ENCODE data around the gene ING1.
A peak's percentile ranks its signal among the peaks of the same experiment; 100 is the strongest.
"Not testable (repeated sequence)": the region's sequence is repeated elsewhere in the genome, so short reads cannot be mapped to it uniquely, and the experiment has no call there.

The ING1 gene

GRCh38 chr13:110713642-110713952 lies at the start of gene ING1:
TSS of gene ING1 (plus strand) at chr13:110713700. CDS start at chr13:110714150, 450 bp downstream.
- no peak for DNase-seq
- intact Hi-C loops (cut with DNase I), result loop anchor here (5.0 to 10.0 kb wide), 3 partner anchors 96 to 204 kb away; partner anchors contain the start of genes ANKRD10 and NAXD

GRCh38 chr13:110664041-110664440 lies 49.5 kb upstream of the ING1 start:
- no peak for DNase-seq
- intact Hi-C loops (cut with DNase I), result no loop called here

DNA sequence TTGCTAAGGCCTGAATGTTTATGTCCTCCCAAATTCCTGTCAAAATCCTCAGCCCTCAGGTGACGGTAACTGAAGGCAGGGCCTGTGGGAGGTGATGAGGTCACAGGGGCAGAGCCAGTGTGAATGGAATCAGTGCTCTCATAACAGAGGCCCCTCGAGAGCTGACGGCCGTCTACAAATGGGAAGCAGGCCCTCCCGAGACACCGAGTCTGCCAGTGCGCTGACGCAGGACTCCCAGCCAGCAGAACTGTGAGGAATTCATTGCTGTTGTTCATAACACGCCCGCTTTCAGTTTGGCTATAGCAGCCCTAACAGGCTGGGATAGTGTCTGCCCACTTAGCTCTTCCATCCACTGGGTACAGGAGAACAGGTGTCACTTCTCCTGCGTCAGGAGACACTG lies 48.8 kb upstream of the ING1 start:
- DNase-seq, result no peak
- intact Hi-C loops (cut with DNase I), result no loop called here

DNA sequence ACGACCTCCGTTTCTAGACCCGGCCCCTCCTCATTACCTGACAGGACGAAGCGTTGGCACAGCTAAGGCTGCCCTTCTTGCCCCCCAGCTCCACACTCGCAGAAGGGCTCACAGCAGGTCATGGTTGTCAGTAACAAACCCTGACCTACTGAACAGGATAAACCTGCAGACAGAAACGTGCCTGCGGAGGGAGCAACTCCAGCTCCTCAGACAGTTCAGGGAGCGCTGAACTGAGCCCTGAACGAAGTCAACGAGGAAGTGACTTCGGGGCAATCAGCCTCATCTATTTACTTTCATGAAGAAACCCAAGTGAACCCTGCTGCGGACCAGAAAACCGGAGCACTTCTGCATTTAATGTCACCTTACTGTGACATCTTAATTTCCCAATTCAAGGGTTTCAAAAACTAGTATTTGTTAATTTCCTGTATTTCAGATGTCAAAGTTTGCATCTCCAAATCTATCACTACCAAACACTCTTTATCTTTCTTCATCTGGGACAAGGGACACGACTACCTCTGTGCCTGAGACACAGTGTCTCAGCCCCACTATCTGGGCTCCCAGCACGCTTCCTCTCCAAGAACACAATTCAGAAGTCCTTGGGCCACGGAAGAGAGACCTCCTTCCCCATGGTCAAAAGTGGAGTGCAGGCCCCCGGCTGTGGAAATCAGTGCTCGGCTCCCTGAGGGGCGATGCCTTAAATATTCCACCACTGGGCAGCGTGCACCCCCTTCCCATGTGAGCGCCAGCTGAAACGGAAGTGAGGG lies 47.8 kb upstream of the ING1 start:
- peak in 3 of 42 donors; percentile 4 to 33 (median 15) for DNase-seq
- intact Hi-C loops (cut with DNase I), result no loop called here

DNA sequence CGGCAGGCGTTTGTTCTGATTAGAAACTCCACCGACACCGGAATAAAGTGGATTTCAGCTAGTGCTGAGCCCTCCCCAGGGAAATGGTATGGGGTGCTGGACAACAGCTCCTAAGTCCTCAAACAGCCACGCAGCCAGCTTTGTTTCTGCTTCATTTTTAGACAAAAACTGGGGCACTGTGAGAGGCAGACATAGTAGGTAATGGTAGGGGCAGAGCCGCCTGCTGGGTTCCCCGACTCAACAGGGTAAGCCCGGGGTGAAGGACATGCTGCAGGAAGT lies 47.3 kb upstream of the ING1 start:
- DNase-seq, result no peak
- intact Hi-C loops (cut with DNase I), result no loop called here

DNA sequence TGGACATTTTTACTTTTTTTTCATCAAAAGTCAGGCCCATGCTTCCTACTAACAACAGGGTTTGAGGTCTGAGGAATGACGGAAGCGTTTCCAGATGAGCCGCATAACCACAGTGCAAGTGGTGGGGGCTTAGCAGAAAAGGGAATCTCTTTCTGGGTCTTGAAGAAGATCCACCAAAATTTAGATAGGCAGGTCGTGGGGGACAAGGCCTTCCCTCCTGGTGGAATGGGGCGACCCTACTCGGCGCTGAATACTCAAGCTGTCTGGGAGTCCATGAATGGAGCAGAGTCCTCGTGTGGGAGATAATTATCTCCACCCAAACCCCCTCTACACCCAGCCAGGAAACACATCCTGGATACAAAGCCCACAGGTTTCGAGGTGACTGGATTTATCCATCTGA lies 44.5 kb upstream of the ING1 start:
- peak in 2 of 42 donors; percentile 6 to 27 for DNase-seq
- intact Hi-C loops (cut with DNase I), result no loop called here

DNA sequence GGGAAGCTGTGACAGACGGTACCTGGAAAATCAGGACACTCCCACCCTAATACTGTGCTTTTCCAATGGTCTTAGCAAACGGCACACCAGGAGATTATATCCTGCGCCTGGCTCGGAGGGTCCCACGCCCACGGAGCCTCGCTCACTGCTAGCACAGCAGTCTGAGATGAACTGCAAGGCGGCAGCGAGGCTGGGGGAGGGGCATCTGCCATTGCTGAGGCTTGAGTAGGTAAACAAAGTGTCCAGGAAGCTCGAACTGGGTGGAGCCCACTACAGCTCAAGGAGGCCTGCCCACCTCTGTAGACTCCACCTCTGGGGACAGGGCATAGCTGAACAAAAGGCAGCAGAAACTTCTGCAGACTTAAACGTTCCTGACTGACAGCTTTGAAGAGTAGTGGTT lies 43.7 kb upstream of the ING1 start:
- intact Hi-C loops (cut with DNase I), result not testable (repeated sequence)
- DNase-seq, result peak in 1 of 42 donors; percentile 3

GRCh38 chr13:110676595-110677587 lies 36.6 kb upstream of the ING1 start:
- intact Hi-C loops (cut with DNase I), result no loop called here
- DNase-seq, result peak in 2 of 42 donors; percentile 20 to 31

GRCh38 chr13:110677731-110678545 lies 35.6 kb upstream of the ING1 start:
- DNase-seq, result peak in 1 of 42 donors; percentile 22
- intact Hi-C loops (cut with DNase I), result no loop called here

GRCh38 chr13:110680852-110681251 lies 32.6 kb upstream of the ING1 start:
- peak in 1 of 42 donors; percentile 29 for DNase-seq
- intact Hi-C loops (cut with DNase I), result no loop called here

DNA sequence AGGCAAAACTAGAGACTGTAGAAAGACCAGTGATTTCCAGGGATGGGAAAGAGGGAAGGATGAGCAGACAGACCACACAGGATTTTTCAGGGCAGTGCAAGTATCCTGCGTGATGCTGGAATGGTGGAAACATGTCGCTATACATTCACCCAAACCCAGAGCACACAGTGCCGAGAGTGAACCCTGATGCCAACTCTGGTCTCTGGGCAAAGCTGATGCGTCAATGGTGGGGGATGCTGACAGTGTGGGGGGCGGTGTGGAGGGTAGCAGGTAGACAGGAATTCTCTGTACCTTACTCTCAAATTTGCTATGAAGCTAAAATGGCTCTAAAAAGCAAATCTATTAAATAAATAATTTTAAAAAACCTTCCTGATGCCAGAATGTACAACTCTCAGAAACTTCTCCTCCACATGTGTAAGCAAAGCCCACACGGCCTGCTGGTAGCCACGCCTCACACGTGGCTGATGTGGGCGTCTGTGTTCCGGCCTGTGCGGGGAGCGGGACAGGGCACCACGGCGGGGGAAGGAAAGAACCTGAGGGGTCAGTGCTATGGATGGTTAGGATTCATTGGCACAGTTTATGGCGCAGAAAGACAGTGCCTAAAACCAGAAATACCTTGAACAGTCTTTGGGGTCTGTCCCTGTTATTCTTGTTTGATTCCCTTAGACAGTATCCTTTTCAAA lies 31.5 kb upstream of the ING1 start:
- DNase-seq, result peak in 1 of 42 donors; percentile 28
- intact Hi-C loops (cut with DNase I), result no loop called here

- DNase-seq, result peak in 1 of 42 donors; percentile 24
- intact Hi-C loops (cut with DNase I), result no loop called here
Measured at GRCh38 chr13:110682746-110683145, 30.8 kb upstream of the ING1 start.

- DNase-seq, result peak in 3 of 42 donors; percentile 10 to 27 (median 21)
- intact Hi-C loops (cut with DNase I), result no loop called here
Measured at GRCh38 chr13:110683203-110683883, 30.2 kb upstream of the ING1 start.

- intact Hi-C loops (cut with DNase I), result no loop called here
- DNase-seq, result peak in 1 of 42 donors; percentile 33
Measured at GRCh38 chr13:110683921-110684320, 29.6 kb upstream of the ING1 start.

- DNase-seq, result no peak
- intact Hi-C loops (cut with DNase I), result no loop called here
Measured at GRCh38 chr13:110684388-110685056, 29.0 kb upstream of the ING1 start.

DNA sequence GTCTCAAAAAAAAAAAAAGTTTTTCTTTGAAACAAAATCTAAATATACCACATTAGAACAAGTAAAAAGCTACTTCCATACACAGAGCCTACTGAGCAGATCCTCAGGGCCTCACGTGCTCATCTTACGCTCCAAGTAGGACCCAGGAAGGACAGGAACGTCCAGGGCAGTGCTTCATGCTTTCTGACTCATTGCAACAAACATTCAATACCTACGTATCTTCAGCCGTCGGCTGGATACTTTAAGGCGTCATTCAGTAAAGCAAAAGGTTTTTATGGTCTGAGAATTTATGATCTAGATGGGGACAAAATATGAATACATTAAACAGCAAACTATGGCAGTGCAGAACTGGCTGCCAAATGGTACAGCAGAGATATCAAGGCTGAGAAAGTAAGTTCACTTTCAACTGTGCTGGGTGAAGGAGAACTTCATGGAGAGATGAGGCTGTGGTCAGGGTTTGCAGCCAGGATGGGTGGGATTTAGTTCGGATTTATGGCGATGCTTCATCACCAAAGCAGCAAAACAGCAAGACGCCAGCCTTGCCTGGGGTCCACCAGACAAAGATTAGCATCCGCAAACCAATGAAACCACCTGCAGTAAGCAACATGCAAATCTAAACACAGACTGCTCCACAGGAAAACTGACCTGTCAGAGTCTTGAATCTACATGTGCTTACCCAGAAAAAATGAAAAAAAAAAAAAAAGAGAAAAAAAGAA lies 28.0 kb upstream of the ING1 start:
- intact Hi-C loops (cut with DNase I), result no loop called here
- peak in 2 of 42 donors; percentile 10 to 29 for DNase-seq

DNA sequence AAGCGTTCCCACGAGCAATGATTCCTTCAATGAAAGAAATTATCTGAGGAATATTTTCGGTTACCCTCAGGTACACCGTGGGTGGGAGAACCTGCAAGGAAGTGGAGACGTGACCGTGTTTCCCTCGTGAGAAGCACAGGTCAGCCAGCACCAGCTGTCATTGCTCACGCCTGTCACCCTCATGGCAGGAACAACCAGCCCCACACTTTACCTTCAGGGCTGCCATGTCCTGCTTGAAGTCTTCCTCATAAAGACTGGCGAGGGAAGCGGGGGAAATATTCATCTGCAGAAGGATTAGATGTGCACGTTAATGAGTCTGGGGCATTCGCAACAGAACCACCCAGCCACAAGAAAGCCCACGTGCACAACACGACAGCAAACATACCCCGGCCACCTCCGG lies 25.8 kb upstream of the ING1 start:
- intact Hi-C loops (cut with DNase I), result no loop called here
- DNase-seq, result peak in 4 of 42 donors; percentile 25 to 42 (median 37)
